Loucy (cell line): ENCODE results near the gene PCBP3.

Source experiments
- H2AFZ ChIP-seq: fragments of 200-600 bp; sonication (generic); 2 replicates; pipeline ENCODE4 v1.6.0; 2016; ENCODE audit warnings: antibody characterized with exemption, mild to moderate bottlenecking, low read length, moderate library complexity
- H3F3A ChIP-seq: fragments of 200-600 bp; 2 replicates; pipeline ENCODE4 v1.6.0; 2016; ENCODE audit warnings: antibody characterized with exemption, low read depth, mild to moderate bottlenecking
- H3K27me3 ChIP-seq: fragments of 200-600 bp; sonication (generic); 2 replicates; pipeline ENCODE4 v1.6.1; 2014; ENCODE audit warnings: low read length, mild to moderate bottlenecking; ENCODE audit not compliant: insufficient read depth, poor library complexity, severe bottlenecking
- H3K36me3 ChIP-seq: fragments of 200-600 bp; sonication (generic); 2 replicates; pipeline ENCODE4 v1.6.1; 2016; ENCODE audit warnings: low read length; ENCODE audit not compliant: insufficient read depth
- H3K4me1 ChIP-seq: fragments of 200-600 bp; sonication (generic); 2 replicates; pipeline ENCODE4 v1.5.1; 2014; ENCODE audit warnings: low read length, mild to moderate bottlenecking; ENCODE audit not compliant: insufficient read depth, poor library complexity, severe bottlenecking
- H3K4me2 ChIP-seq: fragments of 200-600 bp; sonication (generic); 2 replicates; pipeline ENCODE4 v1.6.0; 2014; ENCODE audit warnings: antibody characterized with exemption, low read length, low read depth, mild to moderate bottlenecking; ENCODE audit not compliant: poor library complexity, severe bottlenecking
- H3K4me3 ChIP-seq: fragments of 200-600 bp; sonication (generic); 2 replicates; pipeline ENCODE4 v1.5.1; 2014; ENCODE audit warnings: low read length, mild to moderate bottlenecking, mixed read lengths; ENCODE audit not compliant: poor library complexity, severe bottlenecking
- H3K79me2 ChIP-seq: fragments of 200-600 bp; sonication (generic); 2 replicates; pipeline ENCODE4 v1.6.1; 2014; ENCODE audit warnings: low read length; ENCODE audit not compliant: insufficient read depth
- H3K9ac ChIP-seq: fragments of 200-600 bp; sonication (generic); 2 replicates; pipeline ENCODE4 v1.6.0; 2014; ENCODE audit warnings: mild to moderate bottlenecking, low read depth, low read length, moderate library complexity; ENCODE audit not compliant: poor library complexity, severe bottlenecking
- H3K9me2 ChIP-seq: fragments of 200-600 bp; sonication (generic); replicated peaks from 2 replicates; pipeline ENCODE4 v1.6.1; 2016; ENCODE audit warnings: low read depth, low read length, mixed read lengths
- H3K9me3 ChIP-seq: fragments of 200-600 bp; sonication (generic); 2 replicates; pipeline ENCODE4 v1.6.1; 2014; ENCODE audit warnings: mild to moderate bottlenecking, antibody characterized with exemption, low read length, low read depth; ENCODE audit not compliant: insufficient read depth
- H4K20me1 ChIP-seq: fragments of 200-600 bp; sonication (generic); 2 replicates; pipeline ENCODE4 v1.6.0; 2014; ENCODE audit warnings: antibody characterized with exemption, low read length, mild to moderate bottlenecking; ENCODE audit not compliant: insufficient read depth, poor library complexity, severe bottlenecking
- EZH2phosphoT487 ChIP-seq: fragments of 200-600 bp; IDR thresholded peaks from 2 replicates; pipeline ENCODE4 v1.6.1; 2018; ENCODE audit warnings: antibody characterized with exemption, mild to moderate bottlenecking, moderate library complexity, borderline replicate concordance
- TF ChIP-seq, protein P1 (sequence below): fragments of 200-600 bp; sonication (generic); conservative IDR thresholded peaks from 2 replicates; pipeline ENCODE4 v1.5.1; 2014; ENCODE audit warnings: mild to moderate bottlenecking, antibody characterized with exemption, low read length

Gene PCBP3

DNA sequence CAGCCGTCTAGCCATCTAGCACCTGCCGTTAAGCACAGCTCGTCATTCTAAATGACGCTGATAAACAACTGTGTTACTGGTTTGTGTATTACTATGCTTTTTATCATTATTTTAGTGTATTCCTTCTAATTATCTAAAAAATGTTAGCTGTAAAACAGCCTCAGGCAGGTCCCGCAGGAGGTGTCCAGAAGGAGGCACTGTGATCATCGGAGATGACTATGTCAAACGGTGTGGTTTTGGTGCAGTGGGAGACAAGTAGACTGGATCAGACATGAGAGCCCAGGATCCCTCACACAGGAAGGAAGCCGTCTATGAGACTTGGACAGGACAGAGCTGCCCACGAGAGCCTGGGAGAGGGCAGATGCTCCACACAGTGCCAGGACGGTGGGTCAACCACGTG lies 282.8 kb downstream of the PCBP3 start:
- H3K4me1 ChIP-seq: peaks cover 28% of the 10 kb centered on the region
- H3K4me3 ChIP-seq: no peak overlapping the region
- H3F3A ChIP-seq: peaks cover 7% of the 10 kb centered on the region; the same call in 1 of the 2 replicates
- TF ChIP-seq, protein P1, sequence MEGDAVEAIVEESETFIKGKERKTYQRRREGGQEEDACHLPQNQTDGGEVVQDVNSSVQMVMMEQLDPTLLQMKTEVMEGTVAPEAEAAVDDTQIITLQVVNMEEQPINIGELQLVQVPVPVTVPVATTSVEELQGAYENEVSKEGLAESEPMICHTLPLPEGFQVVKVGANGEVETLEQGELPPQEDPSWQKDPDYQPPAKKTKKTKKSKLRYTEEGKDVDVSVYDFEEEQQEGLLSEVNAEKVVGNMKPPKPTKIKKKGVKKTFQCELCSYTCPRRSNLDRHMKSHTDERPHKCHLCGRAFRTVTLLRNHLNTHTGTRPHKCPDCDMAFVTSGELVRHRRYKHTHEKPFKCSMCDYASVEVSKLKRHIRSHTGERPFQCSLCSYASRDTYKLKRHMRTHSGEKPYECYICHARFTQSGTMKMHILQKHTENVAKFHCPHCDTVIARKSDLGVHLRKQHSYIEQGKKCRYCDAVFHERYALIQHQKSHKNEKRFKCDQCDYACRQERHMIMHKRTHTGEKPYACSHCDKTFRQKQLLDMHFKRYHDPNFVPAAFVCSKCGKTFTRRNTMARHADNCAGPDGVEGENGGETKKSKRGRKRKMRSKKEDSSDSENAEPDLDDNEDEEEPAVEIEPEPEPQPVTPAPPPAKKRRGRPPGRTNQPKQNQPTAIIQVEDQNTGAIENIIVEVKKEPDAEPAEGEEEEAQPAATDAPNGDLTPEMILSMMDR: peak; percentile 52
- TF ChIP-seq EZH2phosphoT487: no peak
- no peaks in the 10 kb centered on the region for H3K79me2 ChIP-seq
- peak overlapping the region; percentile 13 for H3K4me2 ChIP-seq
- no peaks in the 10 kb centered on the region for H3K9me2 ChIP-seq
- H2AFZ ChIP-seq: no peak overlapping the region
- H3K36me3 ChIP-seq: no peaks in the 10 kb centered on the region
- no peak overlapping the region for H3K9ac ChIP-seq
- H4K20me1 ChIP-seq: no peaks in the 10 kb centered on the region
- H3K9me3 ChIP-seq: no peaks in the 10 kb centered on the region
- H3K27me3 ChIP-seq: no peaks in the 10 kb centered on the region

DNA sequence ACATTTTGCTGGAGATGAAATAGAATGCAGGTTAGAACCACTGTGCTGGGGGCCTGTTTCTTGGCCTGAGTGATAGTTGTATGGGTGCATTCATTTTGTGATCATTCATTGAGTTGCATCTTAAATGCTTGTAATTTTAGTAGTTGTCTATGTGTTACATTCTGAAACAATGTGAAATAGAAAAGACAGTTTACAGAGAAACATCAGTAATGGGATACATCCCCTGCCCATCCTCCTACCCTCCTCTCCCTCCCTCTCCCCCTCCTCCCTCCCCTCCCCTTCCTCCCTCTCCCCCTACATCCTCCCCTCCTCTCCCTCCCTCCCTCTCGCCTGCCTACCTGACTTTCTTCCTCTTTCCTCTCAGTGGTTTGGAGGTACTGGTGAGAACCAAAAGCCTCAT lies 283.5 kb downstream of the PCBP3 start:
- Histone ChIP-seq H3K4me1 (peaks cover 20% of the 10 kb centered on the region), H3F3A (peaks cover 7% of the 10 kb centered on the region; the same call in 1 of the 2 replicates), H3K27me3 (no peaks in the 10 kb centered on the region), H3K4me3 (no peak overlapping the region), H3K4me2 (peak overlapping the region; percentile 13), H3K36me3 (no peaks in the 10 kb centered on the region), H3K9me2 (no peaks in the 10 kb centered on the region), H3K9me3 (no peaks in the 10 kb centered on the region), H4K20me1 (no peaks in the 10 kb centered on the region), H3K9ac (no peak overlapping the region), H2AFZ (no peak overlapping the region), H3K79me2 (no peaks in the 10 kb centered on the region)
- no peak for TF ChIP-seq EZH2phosphoT487
- TF ChIP-seq, protein P1: no peak

DNA sequence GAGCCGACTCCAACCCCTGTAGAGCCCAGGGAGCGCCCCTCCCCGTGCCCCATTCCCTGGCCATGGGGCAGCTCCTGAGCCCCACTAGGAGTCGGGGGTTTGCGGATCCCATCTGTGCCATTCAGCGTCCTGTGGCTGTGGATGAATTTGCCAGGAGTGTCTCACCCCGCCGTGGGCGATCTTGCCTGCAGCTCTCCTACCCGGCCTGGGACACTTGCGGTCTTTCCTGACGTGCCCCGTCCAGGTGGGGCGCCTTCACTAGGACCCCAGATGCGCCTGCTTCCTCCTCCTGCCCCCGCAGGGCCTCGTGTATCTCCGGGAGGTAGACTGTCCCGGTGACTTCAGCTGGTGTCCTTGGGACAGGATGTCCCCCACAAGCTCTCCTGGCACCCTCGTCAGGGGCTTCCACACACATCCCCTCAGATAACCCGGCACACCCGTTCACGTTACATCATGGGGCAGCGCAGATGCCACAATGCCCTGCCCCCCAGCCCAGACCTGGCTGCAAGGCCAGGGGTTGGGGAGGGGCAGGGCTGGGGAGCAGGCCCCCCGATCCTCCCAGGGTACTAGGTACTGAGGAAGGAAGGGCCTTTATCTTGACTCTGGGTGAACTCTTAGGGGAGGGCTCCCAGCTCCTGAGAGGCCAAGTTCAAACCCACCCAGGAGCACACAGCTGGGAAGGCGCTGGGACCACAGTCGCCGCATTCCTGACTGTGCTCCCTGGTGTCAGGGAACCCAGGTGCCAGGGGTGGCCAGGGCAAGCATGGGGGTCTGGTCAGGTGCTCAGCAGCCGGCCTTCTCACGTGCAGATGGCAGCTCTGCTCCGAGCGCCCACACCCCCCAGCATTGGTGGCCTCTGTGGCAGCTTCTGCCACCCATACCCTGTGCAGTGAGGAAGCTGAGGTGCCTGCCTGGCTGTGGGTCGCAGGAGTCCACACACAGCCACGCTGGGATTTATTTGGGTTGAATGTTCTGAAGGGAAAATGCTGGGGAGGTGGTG lies 284.6 kb downstream of the PCBP3 start:
- no peaks in the 10 kb centered on the region for H3K36me3 ChIP-seq
- no peaks in the 10 kb centered on the region for H3K27me3 ChIP-seq
- no peak overlapping the region for H3K4me2 ChIP-seq
- no peak for TF ChIP-seq EZH2phosphoT487
- TF ChIP-seq, protein P1: no peak
- peaks cover 7% of the 10 kb centered on the region; the same call in 1 of the 2 replicates for H3F3A ChIP-seq
- no peaks in the 10 kb centered on the region for H3K9me2 ChIP-seq
- H3K9me3 ChIP-seq: no peaks in the 10 kb centered on the region
- no peak overlapping the region for H2AFZ ChIP-seq
- H3K4me3 ChIP-seq: no peak overlapping the region
- H3K79me2 ChIP-seq: no peaks in the 10 kb centered on the region
- H4K20me1 ChIP-seq: no peaks in the 10 kb centered on the region
- H3K9ac ChIP-seq: no peak overlapping the region
- peaks cover 9% of the 10 kb centered on the region for H3K4me1 ChIP-seq
